GM18873 (cell line): Measurements from ENCODE around the gene RTRAF.

ENCODE experiments used
- ATAC-seq: cut with Tn5 transposase; IDR thresholded peaks from one replicate; pipeline ENCODE4 v1.9.1; 2021; ENCODE audit warnings: mild to moderate bottlenecking, moderate library complexity, moderate number of reproducible peaks; ENCODE audit not compliant: unreplicated experiment, low FRiP score

Gene RTRAF

GRCh38 chr14:52048641-52049204 lies 59.4 kb downstream of the RTRAF start:
- no peak for ATAC-seq

- no peak for ATAC-seq
Observed at GRCh38 chr14:52049271-52049670, 59.9 kb downstream of the RTRAF start.

DNA sequence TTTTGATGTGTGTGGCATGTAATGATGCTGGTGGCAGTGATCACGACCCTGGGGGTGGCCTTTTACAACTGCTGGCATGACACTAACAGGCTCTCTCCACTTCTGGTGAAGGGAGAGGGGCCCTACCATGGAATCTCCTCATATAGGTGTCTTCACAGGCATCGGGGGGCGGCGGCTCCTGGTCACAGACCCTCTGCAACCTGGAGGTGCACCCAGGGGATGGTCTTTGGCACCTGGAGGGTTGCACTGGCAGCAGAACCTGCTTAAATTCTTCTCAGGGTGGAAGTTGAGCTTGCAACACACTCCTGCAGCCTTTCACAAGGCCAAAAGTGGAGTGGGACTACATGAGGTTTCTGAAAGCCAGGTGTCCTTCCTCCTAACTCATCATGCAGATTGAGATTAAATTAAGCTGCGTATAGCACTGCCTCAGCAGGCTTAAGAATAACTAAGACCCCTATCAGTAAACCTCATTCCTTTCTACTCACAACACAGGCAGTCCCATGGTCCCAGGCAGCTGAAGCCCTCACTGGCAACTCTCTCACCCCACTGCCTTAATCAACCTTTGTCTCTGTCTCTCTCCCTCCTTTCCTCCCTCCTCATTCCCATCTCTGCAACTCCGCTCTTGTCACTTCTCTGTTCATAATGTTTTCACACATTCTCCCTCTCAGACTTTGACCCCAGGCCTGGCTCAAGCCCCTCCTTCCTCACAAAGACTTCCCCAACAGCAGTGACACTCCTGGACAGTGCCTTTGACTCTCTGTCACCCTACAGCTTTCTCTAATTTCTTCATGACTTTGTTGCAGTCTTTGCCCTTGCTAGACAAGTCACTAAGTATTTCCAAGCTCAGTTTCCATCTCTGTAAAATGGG lies 60.6 kb downstream of the RTRAF start:
- ATAC-seq, result no peak

- ATAC-seq, result no peak
Observed at GRCh38 chr14:52051251-52051650, 61.9 kb downstream of the RTRAF start.

DNA sequence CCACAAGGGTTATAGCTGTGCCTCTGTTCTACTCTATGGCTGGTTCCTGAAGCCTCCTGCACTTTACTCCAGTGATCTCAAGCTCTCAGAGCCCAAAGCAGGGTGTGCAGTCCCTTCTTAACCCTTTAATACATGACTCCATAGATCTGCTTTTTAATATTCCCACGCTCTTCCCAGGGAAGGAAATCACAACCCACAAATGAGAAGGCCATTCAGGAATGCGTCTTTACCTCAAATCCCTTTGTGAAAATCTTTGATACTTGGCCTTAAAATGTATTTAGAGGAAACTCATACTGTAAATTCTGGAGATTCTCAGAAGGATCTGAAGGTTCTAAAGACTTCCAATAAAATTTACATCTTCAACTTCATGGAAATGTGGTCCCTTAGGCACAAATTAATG lies 62.5 kb downstream of the RTRAF start:
- no peak for ATAC-seq

- no peak for ATAC-seq
Observed at GRCh38 chr14:52052288-52052943, 63.1 kb downstream of the RTRAF start.

DNA sequence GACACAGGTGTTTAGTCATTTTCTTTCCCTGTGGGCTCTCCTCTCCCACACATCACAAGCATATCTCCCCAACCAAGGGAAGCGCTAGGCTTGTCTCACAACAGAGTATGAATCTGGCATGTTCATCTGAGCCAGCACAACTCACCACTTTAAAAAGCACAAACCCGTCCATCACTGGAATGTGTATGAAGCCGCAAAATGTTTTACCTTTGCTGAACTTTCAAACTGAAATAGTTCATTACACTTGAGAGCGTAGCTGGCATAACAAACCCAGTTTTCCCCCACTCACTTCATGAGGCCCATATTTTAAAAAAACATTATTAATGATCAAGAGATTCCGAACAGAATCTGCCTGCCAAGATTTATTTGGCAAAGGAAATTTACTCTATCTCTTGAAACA lies 63.7 kb downstream of the RTRAF start:
- no peak for ATAC-seq

- ATAC-seq, result no peak
Observed at GRCh38 chr14:52054678-52055077, 65.3 kb downstream of the RTRAF start.

- ATAC-seq, result no peak
Observed at GRCh38 chr14:52055167-52055566, 65.8 kb downstream of the RTRAF start.

GRCh38 chr14:52058341-52058740 lies 69.0 kb downstream of the RTRAF start:
- ATAC-seq, result no peak

GRCh38 chr14:52059649-52060048 lies 70.3 kb downstream of the RTRAF start:
- ATAC-seq, result no peak

- ATAC-seq, result no peak
Observed at GRCh38 chr14:52060080-52060479, 70.7 kb downstream of the RTRAF start.
